Erythroblast (primary cell): ENCODE data around the gene NR1H2.

Source experiments
- GATA1 ChIP-seq: IDR thresholded peaks from 2 replicates; pipeline ENCODE4 v1.6.1; 2011; ENCODE audit warnings: low read depth, mild to moderate bottlenecking, control low read depth, low read length, moderate library complexity
- POLR2A ChIP-seq: IDR thresholded peaks from 2 replicates; pipeline ENCODE4 v1.6.1; 2011; ENCODE audit warnings: mild to moderate bottlenecking, low read length

DNA sequence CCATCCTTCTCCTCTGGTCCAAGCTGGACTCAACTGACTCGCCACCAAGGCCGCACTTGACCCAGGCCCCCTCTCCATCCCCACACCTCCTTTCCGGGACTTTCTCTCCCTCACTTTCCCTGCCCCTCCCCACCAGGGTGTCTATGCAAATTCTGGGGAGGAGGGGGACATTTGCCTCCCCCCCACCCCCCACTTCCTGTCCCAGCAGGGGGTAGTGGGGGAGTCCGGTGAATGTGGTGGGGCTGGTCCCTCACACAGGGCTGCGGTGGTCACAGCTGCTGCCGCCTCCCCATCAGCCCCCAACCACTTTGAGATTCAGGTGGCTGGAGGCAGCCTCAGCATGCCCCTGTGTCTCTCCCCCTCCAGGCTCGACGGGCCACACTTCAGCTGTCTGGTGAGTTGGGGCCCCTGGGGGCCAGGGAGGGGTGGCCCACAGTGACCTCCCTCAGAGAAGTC is 43.4 kb downstream of the NR1H2 start:
- TF ChIP-seq POLR2A (no peak), GATA1 (no peak)
